GM19239 (cell line): ENCODE measurements around the gene IMPDH2.

Experiments
- DNase-seq: peaks from one replicate; pipeline ENCODE4 v3.0.0; 2011; ENCODE audit warnings: low spot score; ENCODE audit not compliant: insufficient read length
- FAIRE-seq: peaks from 2 replicates; lab custom pipeline; 2011; peaks lifted over from hg19 to GRCh38; lab: Jason Lieb, UNC

Gene IMPDH2

GRCh38 chr3:48985831-48986376, 43.3 kb downstream of the IMPDH2 start:
- FAIRE-seq = no peak

GRCh38 chr3:48984663-48985062, 44.5 kb downstream of the IMPDH2 start:
- DNase-seq (no peak), FAIRE-seq (no peak)

More at GRCh38 chr3:48985831-48986376, 43.3 kb downstream of the IMPDH2 start:
- no peak for DNase-seq

GRCh38 chr3:48983096-48983495, 46.1 kb downstream of the IMPDH2 start:
- DNase-seq = no peak
- no peak for FAIRE-seq

- no peak for FAIRE-seq
- DNase-seq = no peak
These were observed 46.5 kb downstream of the IMPDH2 start for GRCh38 chr3:48982686-48983085.

- no peak for FAIRE-seq
These were observed 47.2 kb downstream of the IMPDH2 start for GRCh38 chr3:48982016-48982415.

GRCh38 chr3:48980295-48980694, 48.9 kb downstream of the IMPDH2 start:
- DNase-seq (no peak), FAIRE-seq (no peak)

More at GRCh38 chr3:48982016-48982415, 47.2 kb downstream of the IMPDH2 start:
- DNase-seq = no peak

GRCh38 chr3:48979451-48979850, 49.7 kb downstream of the IMPDH2 start:
- DNase-seq (no peak), FAIRE-seq (no peak)
